Left forelimb (tissue), 1 donor: ENCODE measurements around the gene RIC1.
"Not testable (repeated sequence)": the region's sequence is repeated elsewhere in the genome, so short reads cannot be mapped to it uniquely, and the experiment has no call there.

ENCODE experiments used
- DNase-seq: peaks from one replicate; pipeline ENCODE4 v3.0.0-alpha.2; 2018; ENCODE audit warnings: low spot score

Gene RIC1

GRCh38 chr9:5675046-5675445 lies 46.1 kb downstream of the RIC1 start:
- DNase-seq, result not testable (repeated sequence)

GRCh38 chr9:5683591-5683990 lies 54.7 kb downstream of the RIC1 start:
- not testable (repeated sequence) for DNase-seq

- DNase-seq, result no peak
These were observed 55.2 kb downstream of the RIC1 start for GRCh38 chr9:5684101-5684500.

GRCh38 chr9:5688109-5688508 lies 59.2 kb downstream of the RIC1 start:
- DNase-seq, result no peak

GRCh38 chr9:5690278-5690677 lies 61.4 kb downstream of the RIC1 start:
- no peak for DNase-seq

- DNase-seq, result no peak
These were observed 67.0 kb downstream of the RIC1 start for GRCh38 chr9:5695860-5696259.

- no peak for DNase-seq
These were observed 68.0 kb downstream of the RIC1 start for GRCh38 chr9:5696884-5697283.

GRCh38 chr9:5698004-5698403 lies 69.1 kb downstream of the RIC1 start:
- no peak for DNase-seq

- no peak for DNase-seq
These were observed 70.1 kb downstream of the RIC1 start for GRCh38 chr9:5698810-5699556.

GRCh38 chr9:5708414-5708813 lies 79.5 kb downstream of the RIC1 start:
- DNase-seq, result no peak

- no peak for DNase-seq
These were observed 83.9 kb downstream of the RIC1 start for GRCh38 chr9:5712651-5713390.

GRCh38 chr9:5714501-5715401 lies 85.8 kb downstream of the RIC1 start:
- no peak for DNase-seq

- DNase-seq, result no peak
These were observed 86.7 kb downstream of the RIC1 start for GRCh38 chr9:5715548-5716127.

GRCh38 chr9:5717434-5717833 lies 88.5 kb downstream of the RIC1 start:
- not testable (repeated sequence) for DNase-seq

GRCh38 chr9:5718296-5719032 lies 89.6 kb downstream of the RIC1 start:
- no peak for DNase-seq

GRCh38 chr9:5719100-5719926 lies 90.4 kb downstream of the RIC1 start:
- no peak for DNase-seq

- no peak for DNase-seq
These were observed 91.2 kb downstream of the RIC1 start for GRCh38 chr9:5720151-5720550.

- DNase-seq, result no peak
These were observed 92.6 kb downstream of the RIC1 start for GRCh38 chr9:5721279-5722087.

GRCh38 chr9:5722679-5723078 lies 93.8 kb downstream of the RIC1 start:
- not testable (repeated sequence) for DNase-seq

- no peak for DNase-seq
These were observed 106.2 kb downstream of the RIC1 start for GRCh38 chr9:5735072-5735471.
